Body of pancreas (tissue), 4 donors: ENCODE results near the gene ADCYAP1R1. TPM values are rescaled to one million over a fixed set of nuclear protein-coding genes. Genes with fewer than 3 reads are reported as not detected.

Experiments used
- ATAC-seq: fragments of 150-250 bp; one replicate; pipeline ENCODE4 v1.9.1; 2016
- DNase-seq, 4 donors: peaks; one replicate each; pipeline ENCODE4 v3.0.0-alpha.2; 2019
- H3K27ac ChIP-seq, 4 donors: fragments of 200-600 bp; sonication (generic); 1 replicate in 3 of 4; 2 replicates in 1 of 4; pipeline versions ENCODE4 v1.5.1 to v1.6.1; 2016 to 2019; ENCODE audit warnings: mild to moderate bottlenecking in 1 of 4, mixed read lengths in 1 of 4, moderate library complexity in 1 of 4
- H3K27me3 ChIP-seq, 2 donors: fragments of 200-600 bp; sonication (generic); one replicate each; pipeline ENCODE4 v1.6.0; 2016; ENCODE audit warnings: mild to moderate bottlenecking in 1 of 2
- H3K36me3 ChIP-seq, 2 donors: fragments of 200-600 bp; sonication (generic); replicated peaks in 1 of 2; 2 replicates each; pipeline ENCODE4 v1.5.1; 2016; ENCODE audit warnings: low read depth in 2 of 2; ENCODE audit not compliant: insufficient read depth in 1 of 2
- H3K4me1 ChIP-seq: fragments of 200-600 bp; sonication (generic); one replicate; pipeline ENCODE4 v1.6.0; 2016
- H3K4me3 ChIP-seq, 2 donors: fragments of 200-600 bp; sonication (generic); 1 replicate in 1 of 2; 2 replicates in 1 of 2; pipeline ENCODE4 v1.5.1; 2016 to 2019
- H3K9me3 ChIP-seq, 3 donors: fragments of 200-600 bp; sonication (generic); 1 replicate in 2 of 3; 2 replicates in 1 of 3; pipeline ENCODE4 v1.5.1; 2016
- CTCF ChIP-seq, 7 experiments: fragments of 450-650 bp in 4 of 7; fragments of 200-600 bp in 3 of 7; sonication (generic) in 3 of 7; IDR thresholded peaks; one replicate each; pipeline ENCODE4 v1.5.1; 2016 to 2019; ENCODE audit warnings: antibody characterized with exemption in 7 of 7
- POLR2A ChIP-seq, 3 donors: fragments of 450-650 bp; IDR thresholded peaks; one replicate each; pipeline ENCODE4 v1.6.1; 2016; ENCODE audit warnings: antibody characterized with exemption in 3 of 3, mild to moderate bottlenecking in 2 of 3
- WGBS, 2 donors: methylation state at CpG; one replicate each; pipeline ENCODE4 v1.1.5; 2017; 5-methylcytosine and 5-hydroxymethylcytosine counted together
- intact Hi-C: fragments of 100-400 bp; cut with DNase I; formaldehyde crosslinking; loops from one replicate; pipeline ENCODE4 v1.15.1; 2023
- small RNA-seq: library from RNA; depleted of rRNA; stranded (forward); fragments of <200 nt; gene quantifications from one replicate; pipeline ENCODE3, GENCODE V24; 2016
- total RNA-seq, 2 donors: library from RNA; depleted of rRNA; stranded (reverse); fragments of >200 nt; gene quantifications; one replicate each; pipeline ENCODE4 v1.1.0, GENCODE V29; 2016

Gene ADCYAP1R1
- total RNA-seq, 2 donors from 2014 or later: 1.8 to 8.2 TPM

GRCh38 chr7:31160941-31161340 is 108.8 kb downstream of the ADCYAP1R1 start:
- intact Hi-C loops: no loop called here
- no peak overlapping the region for H3K4me3 ChIP-seq
- 44 to 48% methylated on average over 5 of the region's 5 CpGs for WGBS, 2 donors
- TF ChIP-seq CTCF (IDR thresholded peaks at IDR 0.05) (no peak), POLR2A (IDR thresholded peaks at IDR 0.05) (no peak)
- ATAC-seq (no peak), DNase-seq (no peak)
- H3K4me1 ChIP-seq: no peaks in the 10 kb centered on the region
- H3K27me3 ChIP-seq: no peaks in the 10 kb centered on the region
- no peaks in the 10 kb centered on the region for H3K36me3 ChIP-seq
- H3K9me3 ChIP-seq: no peaks in the 10 kb centered on the region
- H3K27ac ChIP-seq: no peak overlapping the region

Small RNA genes lying within 50 kb of the gene (small RNA-seq; reads per million reads assigned to genes)
- gene AC006466.1: not detected

Other genes starting within 250 kb of the ADCYAP1R1 start
- gene AQP1, start 140.5 kb upstream of the ADCYAP1R1 start, total RNA-seq: 100 to 1,000 TPM; 197 to 204 TPM
- gene GHRHR, start 88.4 kb upstream of the ADCYAP1R1 start, total RNA-seq: not detected